Measurements from ENCODE around the gene TGM2.

The TGM2 gene

DNA sequence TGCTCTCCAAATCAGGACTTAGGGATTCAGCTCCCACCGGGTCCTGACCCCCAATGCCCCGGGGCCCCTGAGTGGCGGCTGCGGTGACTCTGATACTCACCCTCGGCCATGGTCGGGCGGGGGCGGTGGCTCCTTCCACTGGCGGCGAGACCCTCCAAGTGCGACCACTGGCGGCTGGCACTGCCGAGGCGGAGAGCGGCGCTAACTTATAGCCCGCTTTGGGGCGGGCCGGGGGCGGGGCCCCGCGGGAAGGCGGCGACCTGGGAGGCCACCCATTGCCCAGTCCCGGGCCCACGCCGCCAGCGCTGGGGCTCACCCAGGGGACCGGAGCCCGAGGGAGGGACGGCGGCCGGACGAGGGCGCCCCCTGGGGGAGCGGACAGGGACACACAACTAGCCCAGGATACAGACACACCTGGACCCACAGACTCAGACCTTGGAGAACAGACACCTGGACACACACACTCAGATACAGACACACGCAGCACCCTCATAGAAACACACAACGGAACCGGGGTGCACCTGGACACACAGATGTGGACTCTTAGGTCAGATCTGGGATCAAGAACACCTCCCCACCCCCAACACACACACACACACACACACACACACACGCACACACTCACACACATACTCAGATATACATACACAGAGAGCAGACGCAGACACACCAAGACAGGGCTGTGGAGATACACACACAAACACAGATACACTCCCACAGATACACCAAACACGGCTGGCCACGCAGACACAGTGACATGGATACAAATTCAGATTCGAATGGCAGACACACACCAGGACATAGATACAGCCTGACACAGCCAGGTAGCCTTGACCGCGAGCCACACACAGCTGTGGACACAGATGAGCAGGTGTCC, at the start of gene TGM2:
Gene TGM2, minus strand, starts transcription at position 182 of the 877 bp plus-strand sequence. Its CDS starts 72 bp downstream, at position 110.
- DNase-seq (ENCODE audit: low read depth, low spot score) = no peak

GRCh38 chr20:38214256-38215193, 49.5 kb upstream of the TGM2 start:
- DNase-seq (ENCODE audit: low read depth, low spot score) = no peak

GRCh38 chr20:38213607-38213940, 48.5 kb upstream of the TGM2 start:
- DNase-seq (ENCODE audit: low read depth, low spot score) = no peak

GRCh38 chr20:38212806-38213606, 47.9 kb upstream of the TGM2 start:
- DNase-seq (ENCODE audit: low read depth, low spot score) = no peak

DNA sequence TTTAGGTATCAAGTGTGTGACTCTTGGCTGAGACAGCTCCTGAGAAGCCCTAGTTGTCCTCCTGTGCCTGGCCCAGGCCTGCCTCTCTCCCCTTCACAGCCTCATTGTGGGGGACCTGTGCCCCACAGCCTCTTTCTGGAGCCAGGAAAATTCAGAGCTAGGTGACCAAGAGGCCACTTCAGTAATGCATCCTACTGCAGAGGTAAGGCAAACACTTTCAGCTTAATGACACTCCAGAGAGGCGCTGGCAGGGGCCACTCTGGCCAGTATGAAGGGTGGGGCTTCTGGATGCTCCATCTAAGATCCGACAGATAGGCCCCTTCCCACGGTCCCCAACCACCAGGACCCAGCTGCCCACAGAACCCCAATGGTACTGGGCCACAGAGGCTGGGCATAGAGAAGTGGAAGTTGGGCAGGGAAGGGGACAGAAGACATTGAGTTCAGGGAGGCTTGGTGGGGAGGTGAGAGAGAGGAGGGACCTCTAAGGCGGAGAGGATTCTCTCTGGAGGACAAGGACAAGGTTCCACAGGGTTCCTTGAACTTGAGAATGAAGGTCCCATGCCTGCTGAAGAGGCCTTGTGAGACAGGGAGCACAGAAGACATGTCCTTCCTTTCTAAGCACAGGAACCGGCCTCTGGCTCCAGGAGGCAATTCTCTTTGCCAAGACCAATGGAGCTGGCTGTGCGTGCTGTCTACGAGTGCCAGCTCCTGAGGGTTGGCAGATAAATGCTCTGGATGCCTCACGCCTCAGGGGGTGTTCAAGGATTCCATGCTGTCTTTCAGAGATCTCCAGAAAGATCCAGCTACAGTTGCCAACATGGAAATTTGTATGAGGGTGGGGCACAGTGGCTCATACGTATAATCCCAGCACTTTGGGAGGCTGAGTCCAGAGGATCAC, 46.4 kb upstream of the TGM2 start:
- no peak for DNase-seq (ENCODE audit: low read depth, low spot score)

GRCh38 chr20:38210741-38211140, 45.7 kb upstream of the TGM2 start:
- no peak for DNase-seq (ENCODE audit: low read depth, low spot score)

GRCh38 chr20:38209736-38210405, 44.8 kb upstream of the TGM2 start:
- no peak for DNase-seq (ENCODE audit: low read depth, low spot score)

DNA sequence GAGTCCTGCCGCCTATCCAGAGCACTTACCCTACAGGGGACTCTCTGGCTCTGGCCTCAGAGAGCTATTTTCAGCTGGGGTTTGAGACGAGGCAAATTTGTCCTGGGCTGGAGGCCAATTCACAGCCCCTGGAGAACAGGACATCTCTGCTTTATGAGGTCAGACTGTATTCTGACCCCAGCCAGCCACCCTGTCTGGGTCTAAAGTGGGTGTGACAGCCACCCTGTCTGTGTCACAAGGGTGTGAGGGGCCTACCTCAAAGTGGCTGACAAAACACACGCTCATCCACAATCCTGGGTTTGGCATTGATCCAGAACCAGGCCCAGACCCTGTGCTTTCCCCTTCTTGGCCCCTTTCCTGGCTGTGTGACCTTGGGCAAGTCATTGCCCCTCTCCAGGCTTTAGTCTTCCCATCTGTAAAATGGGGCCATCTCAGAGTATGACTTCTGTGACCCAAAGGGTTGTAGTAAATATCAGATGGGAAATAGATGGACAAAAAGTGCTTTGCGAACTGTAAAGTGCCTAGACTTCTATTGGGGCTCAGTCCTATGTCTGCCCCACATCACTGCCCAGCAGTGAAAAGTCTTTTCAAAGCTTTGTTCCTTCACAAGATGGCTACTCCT, 44.1 kb upstream of the TGM2 start:
- DNase-seq (ENCODE audit: low read depth, low spot score) = no peak

DNA sequence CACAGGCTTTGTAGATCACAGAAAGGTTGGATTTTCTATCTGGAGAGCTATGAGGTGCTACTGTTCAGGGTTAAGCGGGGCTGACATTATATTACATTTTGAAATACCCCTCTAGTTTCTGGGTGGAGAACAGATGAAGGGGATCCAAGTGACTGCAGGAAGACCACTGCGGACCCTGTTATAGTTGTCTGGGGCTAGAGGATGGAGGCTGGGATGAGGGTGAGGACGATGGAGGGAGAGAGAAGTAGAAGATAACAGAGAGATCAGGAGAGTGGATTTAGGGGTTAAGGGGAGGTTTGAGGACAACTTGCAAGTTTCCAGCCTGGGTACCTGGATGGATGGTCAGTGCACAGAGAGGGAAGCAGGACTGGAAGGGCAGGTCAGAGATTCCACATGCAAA, 43.5 kb upstream of the TGM2 start:
- no peak for DNase-seq (ENCODE audit: low read depth, low spot score)

GRCh38 chr20:38208088-38208487, 43.0 kb upstream of the TGM2 start:
- DNase-seq (ENCODE audit: low read depth, low spot score) = no peak

GRCh38 chr20:38207621-38208020, 42.6 kb upstream of the TGM2 start:
- DNase-seq (ENCODE audit: low read depth, low spot score) = no peak

- no peak for DNase-seq (ENCODE audit: low read depth, low spot score)
Measured at GRCh38 chr20:38205001-38205400, 39.9 kb upstream of the TGM2 start.

DNA sequence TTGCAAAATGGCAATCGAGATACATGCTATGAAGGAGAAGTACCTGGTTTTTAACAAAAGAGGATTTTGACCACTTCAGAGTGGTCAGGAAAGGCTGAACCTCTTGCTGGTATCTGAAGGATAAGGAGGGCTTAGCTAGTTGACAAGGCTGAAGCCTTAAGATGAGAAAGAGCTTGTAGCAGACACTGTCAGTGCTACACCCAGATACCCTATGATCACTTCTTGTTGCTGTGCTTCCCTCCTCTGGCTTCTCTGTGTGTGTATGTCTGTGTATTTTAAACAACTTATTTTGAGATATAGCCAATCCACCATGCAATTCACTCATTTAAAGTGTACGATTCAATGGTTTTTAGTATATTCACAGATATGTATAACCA, 38.9 kb upstream of the TGM2 start:
- no peak for DNase-seq (ENCODE audit: low read depth, low spot score)

DNA sequence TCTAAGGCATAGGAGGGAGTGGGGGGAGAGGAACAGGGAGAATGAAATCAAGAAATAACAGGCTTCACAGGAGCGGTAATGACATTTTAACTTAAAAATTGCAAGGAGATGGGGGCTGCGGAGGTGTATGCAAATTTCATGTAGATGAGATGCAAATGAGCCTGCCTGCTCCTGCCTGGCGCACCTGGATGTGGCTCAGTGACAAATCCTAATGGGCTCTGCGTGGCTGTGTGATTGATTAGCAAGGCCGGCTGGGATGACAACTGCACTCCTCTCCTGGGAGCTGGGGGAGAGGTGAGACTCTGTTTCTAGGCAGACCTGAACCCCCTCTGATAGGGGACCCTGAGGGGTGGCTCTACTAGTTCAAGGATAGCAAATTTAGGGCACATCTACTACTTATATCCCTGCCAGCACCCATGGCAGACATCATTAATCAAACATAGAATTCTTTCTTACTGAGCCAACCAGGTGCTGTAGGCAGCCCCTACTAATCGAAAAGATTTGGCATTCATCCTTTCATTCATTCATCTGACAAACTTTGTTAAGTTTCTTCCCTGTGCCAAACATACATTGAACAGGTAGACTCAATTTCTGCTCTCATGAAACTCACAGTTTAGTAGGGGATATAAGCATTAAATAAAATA, 38.4 kb upstream of the TGM2 start:
- no peak for DNase-seq (ENCODE audit: low read depth, low spot score)

DNA sequence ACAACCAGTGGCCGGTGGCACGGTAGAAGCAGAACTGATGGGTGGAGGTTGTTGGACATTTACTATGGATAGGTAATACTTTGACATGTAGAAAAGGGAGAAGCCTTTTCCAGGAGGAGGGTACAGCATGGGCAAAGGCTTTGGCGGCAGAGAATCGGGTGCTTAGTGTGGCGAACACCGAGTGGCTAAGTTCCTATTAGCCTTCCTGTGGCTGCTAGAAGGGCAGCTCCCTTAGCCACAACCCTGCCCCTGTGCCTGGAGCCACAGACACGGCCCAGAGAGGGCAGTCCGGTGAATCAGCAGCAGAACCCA, 37.9 kb upstream of the TGM2 start:
- no peak for DNase-seq (ENCODE audit: low read depth, low spot score)

- DNase-seq (ENCODE audit: low read depth, low spot score) = no peak
Measured at GRCh38 chr20:38202153-38202981, 37.3 kb upstream of the TGM2 start.

- no peak for DNase-seq (ENCODE audit: low read depth, low spot score)
Measured at GRCh38 chr20:38201356-38201755, 36.3 kb upstream of the TGM2 start.

DNA sequence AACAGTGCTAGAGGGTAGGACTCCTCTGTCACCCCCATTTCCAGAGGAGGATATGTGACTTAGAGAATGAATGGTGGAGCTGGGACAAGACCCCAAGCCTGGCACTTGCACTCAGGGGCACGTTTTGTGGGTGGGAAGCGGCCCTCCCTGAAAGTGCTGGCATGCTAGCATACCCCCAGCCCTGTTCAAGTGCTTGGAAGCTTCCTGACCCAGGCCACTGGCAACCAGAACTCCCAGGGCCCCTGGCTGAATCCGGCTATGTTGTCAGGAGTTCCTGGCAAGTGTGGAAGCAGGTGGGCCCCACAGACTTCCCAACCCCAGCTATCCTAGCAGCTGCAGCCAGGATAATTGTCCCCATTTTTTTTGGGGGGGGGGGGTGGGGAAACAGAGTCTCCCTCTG, 35.6 kb upstream of the TGM2 start:
- DNase-seq (ENCODE audit: low read depth, low spot score) = no peak
